ENCODE results near the gene LANCL3. TPM values are rescaled to one million over a fixed set of nuclear protein-coding genes. Genes with fewer than 3 reads are reported as not detected.
"Not testable (repeated sequence)": the region's sequence is repeated elsewhere in the genome, so short reads cannot be mapped to it uniquely, and the experiment has no call there.

The LANCL3 gene
- total RNA-seq, 2 experiments from 2014 or later: 0.18 to 0.23 TPM

GRCh38 chrX:37644381-37645305, 73.2 kb downstream of the LANCL3 start:
- H3K4me1 Mint-ChIP-seq: no peaks in the 10 kb centered on the region

GRCh38 chrX:37646254-37646653, 74.8 kb downstream of the LANCL3 start:
- no peak for DNase-seq
- no peak overlapping the region for H3K4me3 Mint-ChIP-seq
- POLR2A ChIA-PET: no interaction called here
- no peaks in the 10 kb centered on the region for H3K9me3 Mint-ChIP-seq
- H3K4me1 Mint-ChIP-seq: no peaks in the 10 kb centered on the region
- CTCF ChIA-PET: no interaction called here
- H3K27ac Mint-ChIP-seq: no peak overlapping the region
- no peaks in the 10 kb centered on the region for H3K36me3 Mint-ChIP-seq (ENCODE audit: low read depth)
- no peaks in the 10 kb centered on the region for H3K27me3 Mint-ChIP-seq

More at GRCh38 chrX:37644381-37645305, 73.2 kb downstream of the LANCL3 start:
- no peak overlapping the region for H3K4me3 Mint-ChIP-seq
- H3K36me3 Mint-ChIP-seq (ENCODE audit: low read depth): no peaks in the 10 kb centered on the region
- DNase-seq: no peak
- ChIA-PET POLR2A (no interaction called here), CTCF (no interaction called here)
- no peaks in the 10 kb centered on the region for H3K27me3 Mint-ChIP-seq
- H3K27ac Mint-ChIP-seq: no peak overlapping the region
- no peaks in the 10 kb centered on the region for H3K9me3 Mint-ChIP-seq

GRCh38 chrX:37650879-37651278, 79.4 kb downstream of the LANCL3 start:
- H3K4me1 Mint-ChIP-seq; H3K9me3 Mint-ChIP-seq; H3K27ac Mint-ChIP-seq; H3K4me3 Mint-ChIP-seq; POLR2A ChIA-PET; H3K36me3 Mint-ChIP-seq (ENCODE audit: low read depth); CTCF ChIA-PET; H3K27me3 Mint-ChIP-seq; DNase-seq: not testable (repeated sequence)

- no peaks in the 10 kb centered on the region for H3K36me3 Mint-ChIP-seq (ENCODE audit: low read depth)
- H3K4me1 Mint-ChIP-seq: no peaks in the 10 kb centered on the region
- CTCF ChIA-PET: no interaction called here
- POLR2A ChIA-PET: no interaction called here
- no peak overlapping the region for H3K27ac Mint-ChIP-seq
- H3K27me3 Mint-ChIP-seq: no peaks in the 10 kb centered on the region
- H3K4me3 Mint-ChIP-seq: no peak overlapping the region
- H3K9me3 Mint-ChIP-seq: no peaks in the 10 kb centered on the region
- DNase-seq: no peak
Observed at GRCh38 chrX:37651921-37652452, 80.5 kb downstream of the LANCL3 start.

- Mint-ChIP-seq H3K36me3 (ENCODE audit: low read depth) (no peaks in the 10 kb centered on the region), H3K9me3 (no peaks in the 10 kb centered on the region), H3K27ac (no peak overlapping the region), H3K27me3 (no peaks in the 10 kb centered on the region), H3K4me3 (no peak overlapping the region), H3K4me1 (no peaks in the 10 kb centered on the region)
- ChIA-PET POLR2A (no interaction called here), CTCF (no interaction called here)
- DNase-seq: no peak
Observed at GRCh38 chrX:37652589-37653231, 81.2 kb downstream of the LANCL3 start.

GRCh38 chrX:37653397-37654085, 82.1 kb downstream of the LANCL3 start:
- Mint-ChIP-seq H3K9me3 (no peaks in the 10 kb centered on the region), H3K4me3 (no peak overlapping the region), H3K27ac (no peak overlapping the region), H3K36me3 (ENCODE audit: low read depth) (no peaks in the 10 kb centered on the region), H3K4me1 (no peaks in the 10 kb centered on the region), H3K27me3 (no peaks in the 10 kb centered on the region)
- DNase-seq: no peak
- ChIA-PET CTCF (no interaction called here), POLR2A (no interaction called here)

- CTCF ChIA-PET: no interaction called here
- Mint-ChIP-seq H3K9me3 (no peaks in the 10 kb centered on the region), H3K36me3 (ENCODE audit: low read depth) (no peaks in the 10 kb centered on the region), H3K4me3 (no peak overlapping the region), H3K27ac (no peak overlapping the region), H3K4me1 (no peaks in the 10 kb centered on the region), H3K27me3 (no peaks in the 10 kb centered on the region)
- DNase-seq: no peak
- POLR2A ChIA-PET: no interaction called here
Observed at GRCh38 chrX:37658343-37659030, 87.0 kb downstream of the LANCL3 start.

- Mint-ChIP-seq H3K4me3 (no peak overlapping the region), H3K27me3 (no peaks in the 10 kb centered on the region), H3K36me3 (ENCODE audit: low read depth) (no peaks in the 10 kb centered on the region), H3K9me3 (no peaks in the 10 kb centered on the region), H3K27ac (no peak overlapping the region), H3K4me1 (no peaks in the 10 kb centered on the region)
- POLR2A ChIA-PET: no interaction called here
- CTCF ChIA-PET: no interaction called here
- no peak for DNase-seq
Observed at GRCh38 chrX:37659047-37659446, 87.6 kb downstream of the LANCL3 start.

- H3K4me1 Mint-ChIP-seq: no peaks in the 10 kb centered on the region
- ChIA-PET CTCF (no interaction called here), POLR2A (no interaction called here)
- H3K4me3 Mint-ChIP-seq: no peak overlapping the region
- no peak overlapping the region for H3K27ac Mint-ChIP-seq
- no peaks in the 10 kb centered on the region for H3K36me3 Mint-ChIP-seq (ENCODE audit: low read depth)
- DNase-seq: no peak
- H3K9me3 Mint-ChIP-seq: no peaks in the 10 kb centered on the region
- H3K27me3 Mint-ChIP-seq: no peaks in the 10 kb centered on the region
Observed at GRCh38 chrX:37662181-37662580, 90.7 kb downstream of the LANCL3 start.

GRCh38 chrX:37666516-37666915, 95.1 kb downstream of the LANCL3 start:
- no peak for DNase-seq
- Mint-ChIP-seq H3K27ac (no peak overlapping the region), H3K27me3 (peaks cover 2% of the 10 kb centered on the region), H3K36me3 (ENCODE audit: low read depth) (no peaks in the 10 kb centered on the region), H3K4me3 (no peak overlapping the region), H3K9me3 (no peaks in the 10 kb centered on the region), H3K4me1 (no peaks in the 10 kb centered on the region)
- POLR2A ChIA-PET: no interaction called here
- CTCF ChIA-PET: no interaction called here

GRCh38 chrX:37667141-37667540, 95.7 kb downstream of the LANCL3 start:
- Mint-ChIP-seq H3K4me3 (no peak overlapping the region), H3K27ac (no peak overlapping the region), H3K9me3 (no peaks in the 10 kb centered on the region), H3K36me3 (ENCODE audit: low read depth) (no peaks in the 10 kb centered on the region), H3K4me1 (no peaks in the 10 kb centered on the region), H3K27me3 (peaks cover 2% of the 10 kb centered on the region)
- CTCF ChIA-PET: no interaction called here
- POLR2A ChIA-PET: no interaction called here
- no peak for DNase-seq

GRCh38 chrX:37672563-37672962, 101.1 kb downstream of the LANCL3 start:
- no peak overlapping the region for H3K4me3 Mint-ChIP-seq
- ChIA-PET POLR2A (no interaction called here), CTCF (no interaction called here)
- no peak overlapping the region for H3K27ac Mint-ChIP-seq
- H3K36me3 Mint-ChIP-seq (ENCODE audit: low read depth): no peaks in the 10 kb centered on the region
- H3K4me1 Mint-ChIP-seq: no peaks in the 10 kb centered on the region
- peaks cover 2% of the 10 kb centered on the region for H3K27me3 Mint-ChIP-seq
- no peaks in the 10 kb centered on the region for H3K9me3 Mint-ChIP-seq
- no peak for DNase-seq

GRCh38 chrX:37676811-37677210, 105.3 kb downstream of the LANCL3 start:
- H3K27me3 Mint-ChIP-seq: no peaks in the 10 kb centered on the region
- DNase-seq: no peak
- H3K27ac Mint-ChIP-seq: no peak overlapping the region
- no peaks in the 10 kb centered on the region for H3K36me3 Mint-ChIP-seq (ENCODE audit: low read depth)
- no peak overlapping the region for H3K4me3 Mint-ChIP-seq
- POLR2A ChIA-PET: no interaction called here
- H3K4me1 Mint-ChIP-seq: no peaks in the 10 kb centered on the region
- CTCF ChIA-PET: no interaction called here
- H3K9me3 Mint-ChIP-seq: no peaks in the 10 kb centered on the region

All from activated CD4-positive, alpha-beta memory T cell treated with anti-CD3 and anti-CD28 coated beads, Interleukin-2, amount 10 ng/mL, durations not matched to agents 7 days and 5 days (primary cell).